OCI-LY3 (cell line): Measurements from ENCODE around the gene SH3PXD2B.

ENCODE experiments used
- H2AFZ ChIP-seq: fragments of 200-600, 300-600 bp; shearing (Covaris generic); 2 replicates; pipeline ENCODE4 v1.6.0; 2014; ENCODE audit warnings: antibody characterized with exemption, low read depth, low read length
- H3K27ac ChIP-seq: fragments of 200-600, 300-600 bp; sonication (generic); 2 replicates; pipeline ENCODE4 v1.5.1; 2014; ENCODE audit warnings: mild to moderate bottlenecking, low read length, moderate library complexity, mixed read lengths
- H3K27me3 ChIP-seq: fragments of 200-600, 300-600 bp; sonication (generic); 2 replicates; pipeline ENCODE4 v1.6.1; 2014; ENCODE audit warnings: low read depth, low read length, mixed read lengths
- H3K36me3 ChIP-seq: fragments of 200-600, 300-600 bp; sonication (generic); replicated peaks from 2 replicates; pipeline ENCODE3; 2014; ENCODE audit warnings: low read depth, low read length, mixed read lengths
- H3K4me1 ChIP-seq: fragments of 300-600, 200-600 bp; sonication (generic); 2 replicates; pipeline ENCODE4 v1.6.1; 2014; ENCODE audit warnings: low read length, mixed read lengths
- H3K4me2 ChIP-seq: fragments of 200-600, 300-600 bp; sonication (generic); 2 replicates; pipeline ENCODE4 v1.6.1; 2014; ENCODE audit warnings: low read length, mixed read lengths
- H3K4me3 ChIP-seq: fragments of 300-600, 200-600 bp; sonication (generic); 2 replicates; pipeline ENCODE4 v1.5.1; 2014; ENCODE audit warnings: antibody characterized with exemption, mild to moderate bottlenecking, low read length, moderate library complexity
- H3K79me2 ChIP-seq: fragments of 300-600, 200-600 bp; shearing (Covaris generic); 2 replicates; pipeline ENCODE4 v1.6.1; 2014; ENCODE audit warnings: mild to moderate bottlenecking, low read length, mixed read lengths
- H3K9ac ChIP-seq: fragments of 300-600, 200-600 bp; shearing (Covaris generic); 2 replicates; pipeline ENCODE4 v1.6.0; 2014; ENCODE audit warnings: mild to moderate bottlenecking, low read length, moderate library complexity
- H3K9me3 ChIP-seq: fragments of 200-600, 300-600 bp; shearing (Covaris generic); 2 replicates; pipeline ENCODE4 v1.6.1; 2014; ENCODE audit warnings: low read length, mixed read lengths; ENCODE audit not compliant: insufficient read depth
- H4K20me1 ChIP-seq: fragments of 200-600, 300-600 bp; sonication (generic); 2 replicates; pipeline ENCODE4 v1.6.1; 2016; ENCODE audit warnings: low read length, mixed read lengths; ENCODE audit not compliant: insufficient read depth
- EZH2phosphoT487 ChIP-seq: fragments of 200-600 bp; shearing (Covaris generic); IDR thresholded peaks from 2 replicates; pipeline ENCODE4 v1.6.1; 2018; ENCODE audit warnings: antibody characterized with exemption, mixed run types, low read depth
- TF ChIP-seq, protein P1 (sequence below): fragments of 200-600, 300-600 bp; sonication (generic); IDR thresholded peaks from 2 replicates; pipeline ENCODE4 v1.5.1; 2014; ENCODE audit warnings: antibody characterized with exemption, low read length, low read depth

SH3PXD2B gene

DNA sequence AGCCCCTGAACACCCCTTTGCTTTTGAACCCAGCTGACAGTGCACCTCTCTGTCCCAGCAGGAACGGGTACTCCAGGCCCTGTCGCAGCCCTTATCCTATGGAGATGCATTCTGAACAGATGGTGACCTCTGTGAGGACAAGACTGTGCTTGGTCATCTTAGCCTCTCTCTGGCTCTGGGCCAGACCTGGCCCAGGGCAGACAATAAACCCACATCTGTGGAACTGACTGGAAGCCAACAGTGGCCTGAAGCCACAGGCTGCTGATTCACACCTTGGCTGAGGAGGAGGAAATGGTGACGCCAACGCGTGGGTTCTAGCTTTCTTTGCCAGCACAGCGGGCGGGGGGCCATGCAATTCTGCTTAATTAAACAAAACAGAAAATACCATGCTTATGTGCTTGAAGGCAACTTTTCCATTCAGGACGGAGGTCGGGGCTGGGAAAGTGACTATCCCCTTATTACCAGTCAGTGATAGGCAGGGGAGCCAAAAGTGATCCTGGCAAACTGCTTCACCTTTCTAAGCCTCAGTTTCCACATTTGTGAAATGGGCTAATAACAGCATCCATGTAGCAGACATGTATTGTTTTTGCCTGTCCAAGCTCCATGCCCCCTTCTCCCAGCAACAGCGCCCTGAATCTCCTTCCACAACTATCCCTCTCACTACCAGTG lies 10.8 kb downstream of the SH3PXD2B start:
- TF ChIP-seq, protein P1, sequence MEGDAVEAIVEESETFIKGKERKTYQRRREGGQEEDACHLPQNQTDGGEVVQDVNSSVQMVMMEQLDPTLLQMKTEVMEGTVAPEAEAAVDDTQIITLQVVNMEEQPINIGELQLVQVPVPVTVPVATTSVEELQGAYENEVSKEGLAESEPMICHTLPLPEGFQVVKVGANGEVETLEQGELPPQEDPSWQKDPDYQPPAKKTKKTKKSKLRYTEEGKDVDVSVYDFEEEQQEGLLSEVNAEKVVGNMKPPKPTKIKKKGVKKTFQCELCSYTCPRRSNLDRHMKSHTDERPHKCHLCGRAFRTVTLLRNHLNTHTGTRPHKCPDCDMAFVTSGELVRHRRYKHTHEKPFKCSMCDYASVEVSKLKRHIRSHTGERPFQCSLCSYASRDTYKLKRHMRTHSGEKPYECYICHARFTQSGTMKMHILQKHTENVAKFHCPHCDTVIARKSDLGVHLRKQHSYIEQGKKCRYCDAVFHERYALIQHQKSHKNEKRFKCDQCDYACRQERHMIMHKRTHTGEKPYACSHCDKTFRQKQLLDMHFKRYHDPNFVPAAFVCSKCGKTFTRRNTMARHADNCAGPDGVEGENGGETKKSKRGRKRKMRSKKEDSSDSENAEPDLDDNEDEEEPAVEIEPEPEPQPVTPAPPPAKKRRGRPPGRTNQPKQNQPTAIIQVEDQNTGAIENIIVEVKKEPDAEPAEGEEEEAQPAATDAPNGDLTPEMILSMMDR: no peak
- no peak for TF ChIP-seq EZH2phosphoT487
- no peak overlapping the region for H3K9ac ChIP-seq
- H3K4me3 ChIP-seq: no peak overlapping the region
- no peaks in the 10 kb centered on the region for H3K4me1 ChIP-seq
- no peak overlapping the region for H2AFZ ChIP-seq
- no peak overlapping the region for H3K27ac ChIP-seq
- H3K27me3 ChIP-seq: peaks cover 42% of the 10 kb centered on the region
- H3K79me2 ChIP-seq: no peaks in the 10 kb centered on the region
- no peaks in the 10 kb centered on the region for H3K9me3 ChIP-seq
- no peak overlapping the region for H3K4me2 ChIP-seq
- H3K36me3 ChIP-seq: no peaks in the 10 kb centered on the region
- no peaks in the 10 kb centered on the region for H4K20me1 ChIP-seq

DNA sequence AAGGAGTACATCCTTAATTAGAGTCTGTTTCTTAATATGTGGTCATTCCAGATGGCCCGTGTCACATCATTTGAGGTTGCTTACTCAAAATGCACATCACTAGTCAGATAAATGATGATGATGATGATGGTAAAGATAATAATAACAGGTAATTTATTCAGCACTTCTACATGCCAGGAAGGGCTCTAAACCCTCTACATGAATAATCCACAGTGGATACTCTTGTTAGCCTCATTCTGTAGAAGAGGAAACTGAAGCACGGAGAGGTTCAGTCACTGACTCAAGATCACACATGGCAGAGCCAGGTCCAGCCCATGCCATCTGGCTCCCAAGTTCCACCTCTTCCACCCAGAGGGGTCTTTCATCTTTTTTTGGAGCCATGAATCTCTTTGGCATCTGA lies 11.7 kb downstream of the SH3PXD2B start:
- TF ChIP-seq EZH2phosphoT487: no peak
- TF ChIP-seq, protein P1: no peak

DNA sequence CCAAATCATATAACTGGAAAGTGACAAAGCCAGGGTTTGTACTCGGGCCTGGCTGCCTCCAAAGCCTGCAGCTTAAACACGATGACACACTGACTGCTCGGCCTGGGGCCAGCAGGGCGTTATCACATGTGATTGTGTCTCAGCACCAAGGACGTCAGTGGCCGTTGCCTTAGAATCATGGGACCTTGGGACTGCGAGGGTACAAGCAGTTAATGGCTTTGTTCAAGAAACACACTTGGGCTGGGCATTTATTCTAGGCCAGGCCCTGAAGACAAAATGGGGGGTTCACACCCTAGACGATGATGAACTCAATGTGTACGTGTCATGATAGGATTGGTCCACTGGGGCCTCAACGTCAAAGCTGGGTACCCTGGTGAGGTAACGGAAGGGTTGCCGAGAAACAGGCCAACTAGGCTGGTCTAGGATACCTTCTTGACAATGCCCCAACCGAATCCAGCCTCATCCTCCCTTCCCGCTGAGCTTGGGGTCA lies 13.0 kb downstream of the SH3PXD2B start:
- no peaks in the 10 kb centered on the region for H3K36me3 ChIP-seq
- H3K79me2 ChIP-seq: no peaks in the 10 kb centered on the region
- peaks cover 32% of the 10 kb centered on the region for H3K27me3 ChIP-seq
- H2AFZ ChIP-seq: no peak overlapping the region
- no peak overlapping the region for H3K9ac ChIP-seq
- no peaks in the 10 kb centered on the region for H3K9me3 ChIP-seq
- H3K4me1 ChIP-seq: no peaks in the 10 kb centered on the region
- no peak overlapping the region for H3K27ac ChIP-seq
- no peak for TF ChIP-seq EZH2phosphoT487
- TF ChIP-seq, protein P1: no peak
- H3K4me2 ChIP-seq: no peak overlapping the region
- H4K20me1 ChIP-seq: no peaks in the 10 kb centered on the region
- no peak overlapping the region for H3K4me3 ChIP-seq

More for the DNA sequence above, 11.7 kb downstream of the SH3PXD2B start:
- Histone ChIP-seq H3K27ac (no peak overlapping the region), H3K27me3 (peaks cover 41% of the 10 kb centered on the region), H3K9ac (no peak overlapping the region), H2AFZ (no peak overlapping the region), H3K4me3 (no peak overlapping the region), H3K4me1 (no peaks in the 10 kb centered on the region), H3K79me2 (no peaks in the 10 kb centered on the region), H3K9me3 (no peaks in the 10 kb centered on the region), H3K36me3 (no peaks in the 10 kb centered on the region), H4K20me1 (no peaks in the 10 kb centered on the region), H3K4me2 (no peak overlapping the region)

DNA sequence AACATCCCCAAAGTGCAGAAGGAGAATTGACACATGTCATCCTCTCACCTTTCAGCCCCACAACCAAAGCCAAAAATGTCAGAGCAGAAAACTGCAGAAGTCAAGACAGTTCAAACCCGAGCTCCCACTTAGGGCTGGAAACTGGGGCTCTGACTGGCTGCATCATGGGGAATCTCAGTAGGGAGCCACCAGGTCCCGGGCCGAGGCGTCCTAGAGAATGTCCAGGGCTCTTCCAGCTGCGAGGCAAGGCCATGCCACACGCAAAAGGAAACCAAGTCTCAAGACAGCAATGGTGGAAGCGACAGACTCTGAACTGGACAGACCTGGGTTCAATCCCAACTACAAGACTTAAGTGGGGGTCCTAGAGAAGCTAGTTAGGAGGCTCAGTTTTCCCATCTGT lies 13.8 kb downstream of the SH3PXD2B start:
- H3K79me2 ChIP-seq: no peaks in the 10 kb centered on the region
- TF ChIP-seq EZH2phosphoT487: no peak
- TF ChIP-seq, protein P1: no peak
- H4K20me1 ChIP-seq: no peaks in the 10 kb centered on the region
- H2AFZ ChIP-seq: no peak overlapping the region
- no peaks in the 10 kb centered on the region for H3K36me3 ChIP-seq
- H3K27me3 ChIP-seq: peaks cover 33% of the 10 kb centered on the region
- no peaks in the 10 kb centered on the region for H3K4me1 ChIP-seq
- no peak overlapping the region for H3K9ac ChIP-seq
- no peak overlapping the region for H3K4me3 ChIP-seq
- H3K9me3 ChIP-seq: no peaks in the 10 kb centered on the region
- H3K27ac ChIP-seq: no peak overlapping the region
- H3K4me2 ChIP-seq: no peak overlapping the region
